Loucy (cell line): ENCODE data around the gene KRTAP2-3.
"Not testable (repeated sequence)": the region's sequence is repeated elsewhere in the genome, so short reads cannot be mapped to it uniquely, and the experiment has no call there.

ENCODE experiments used
- H2AFZ ChIP-seq: fragments of 200-600 bp; sonication (generic); 2 replicates; pipeline ENCODE4 v1.6.0; 2016; ENCODE audit warnings: antibody characterized with exemption, mild to moderate bottlenecking, low read length, moderate library complexity
- H3F3A ChIP-seq: fragments of 200-600 bp; 2 replicates; pipeline ENCODE4 v1.6.0; 2016; ENCODE audit warnings: antibody characterized with exemption, low read depth, mild to moderate bottlenecking
- H3K27me3 ChIP-seq: fragments of 200-600 bp; sonication (generic); 2 replicates; pipeline ENCODE4 v1.6.1; 2014; ENCODE audit warnings: low read length, mild to moderate bottlenecking; ENCODE audit not compliant: insufficient read depth, poor library complexity, severe bottlenecking
- H3K36me3 ChIP-seq: fragments of 200-600 bp; sonication (generic); 2 replicates; pipeline ENCODE4 v1.6.1; 2016; ENCODE audit warnings: low read length; ENCODE audit not compliant: insufficient read depth
- H3K4me1 ChIP-seq: fragments of 200-600 bp; sonication (generic); 2 replicates; pipeline ENCODE4 v1.5.1; 2014; ENCODE audit warnings: low read length, mild to moderate bottlenecking; ENCODE audit not compliant: insufficient read depth, poor library complexity, severe bottlenecking
- H3K4me2 ChIP-seq: fragments of 200-600 bp; sonication (generic); 2 replicates; pipeline ENCODE4 v1.6.0; 2014; ENCODE audit warnings: antibody characterized with exemption, low read length, low read depth, mild to moderate bottlenecking; ENCODE audit not compliant: poor library complexity, severe bottlenecking
- H3K4me3 ChIP-seq: fragments of 200-600 bp; sonication (generic); 2 replicates; pipeline ENCODE4 v1.5.1; 2014; ENCODE audit warnings: low read length, mild to moderate bottlenecking, mixed read lengths; ENCODE audit not compliant: poor library complexity, severe bottlenecking
- H3K79me2 ChIP-seq: fragments of 200-600 bp; sonication (generic); 2 replicates; pipeline ENCODE4 v1.6.1; 2014; ENCODE audit warnings: low read length; ENCODE audit not compliant: insufficient read depth
- H3K9ac ChIP-seq: fragments of 200-600 bp; sonication (generic); 2 replicates; pipeline ENCODE4 v1.6.0; 2014; ENCODE audit warnings: mild to moderate bottlenecking, low read depth, low read length, moderate library complexity; ENCODE audit not compliant: poor library complexity, severe bottlenecking
- H3K9me2 ChIP-seq: fragments of 200-600 bp; sonication (generic); replicated peaks from 2 replicates; pipeline ENCODE4 v1.6.1; 2016; ENCODE audit warnings: low read depth, low read length, mixed read lengths
- H3K9me3 ChIP-seq: fragments of 200-600 bp; sonication (generic); 2 replicates; pipeline ENCODE4 v1.6.1; 2014; ENCODE audit warnings: mild to moderate bottlenecking, antibody characterized with exemption, low read length, low read depth; ENCODE audit not compliant: insufficient read depth
- H4K20me1 ChIP-seq: fragments of 200-600 bp; sonication (generic); 2 replicates; pipeline ENCODE4 v1.6.0; 2014; ENCODE audit warnings: antibody characterized with exemption, low read length, mild to moderate bottlenecking; ENCODE audit not compliant: insufficient read depth, poor library complexity, severe bottlenecking
- EZH2phosphoT487 ChIP-seq: fragments of 200-600 bp; IDR thresholded peaks from 2 replicates; pipeline ENCODE4 v1.6.1; 2018; ENCODE audit warnings: antibody characterized with exemption, mild to moderate bottlenecking, moderate library complexity, borderline replicate concordance
- TF ChIP-seq, protein P1 (sequence below): fragments of 200-600 bp; sonication (generic); conservative IDR thresholded peaks from 2 replicates; pipeline ENCODE4 v1.5.1; 2014; ENCODE audit warnings: mild to moderate bottlenecking, antibody characterized with exemption, low read length

KRTAP2-3 gene

DNA sequence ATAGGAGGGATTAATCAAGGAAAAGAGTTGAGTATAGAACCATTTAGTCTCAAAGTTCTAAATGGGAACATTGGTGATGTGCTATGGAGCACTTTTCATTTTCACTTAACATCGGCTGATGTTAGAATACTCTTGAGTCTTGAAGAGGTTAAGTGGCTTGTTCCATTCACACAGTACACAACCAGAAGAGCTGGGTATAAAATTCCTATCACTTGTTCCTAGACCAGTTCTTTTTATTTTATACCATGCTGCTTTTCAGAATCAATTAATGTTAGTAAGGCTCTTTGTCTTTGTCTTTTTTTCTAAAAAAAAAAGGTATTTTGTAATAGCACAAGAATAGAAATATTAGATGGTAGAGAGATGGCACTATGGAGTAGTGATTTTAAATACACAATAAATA, 17.0 kb downstream of the KRTAP2-3 start:
- Histone ChIP-seq H3K27me3 (peaks cover 37% of the 10 kb centered on the region), H3K79me2 (no peaks in the 10 kb centered on the region), H3K36me3 (no peaks in the 10 kb centered on the region), H3F3A (0 out of 2 replicates have a peak, but pooled peaks cover 6% of the 10 kb centered on the region), H2AFZ (no peak overlapping the region), H3K9me2 (no peaks in the 10 kb centered on the region), H4K20me1 (no peaks in the 10 kb centered on the region), H3K4me2 (no peak overlapping the region), H3K9me3 (no peaks in the 10 kb centered on the region), H3K9ac (no peak overlapping the region), H3K4me3 (no peak overlapping the region), H3K4me1 (peaks cover 5% of the 10 kb centered on the region)
- TF ChIP-seq, protein P1, sequence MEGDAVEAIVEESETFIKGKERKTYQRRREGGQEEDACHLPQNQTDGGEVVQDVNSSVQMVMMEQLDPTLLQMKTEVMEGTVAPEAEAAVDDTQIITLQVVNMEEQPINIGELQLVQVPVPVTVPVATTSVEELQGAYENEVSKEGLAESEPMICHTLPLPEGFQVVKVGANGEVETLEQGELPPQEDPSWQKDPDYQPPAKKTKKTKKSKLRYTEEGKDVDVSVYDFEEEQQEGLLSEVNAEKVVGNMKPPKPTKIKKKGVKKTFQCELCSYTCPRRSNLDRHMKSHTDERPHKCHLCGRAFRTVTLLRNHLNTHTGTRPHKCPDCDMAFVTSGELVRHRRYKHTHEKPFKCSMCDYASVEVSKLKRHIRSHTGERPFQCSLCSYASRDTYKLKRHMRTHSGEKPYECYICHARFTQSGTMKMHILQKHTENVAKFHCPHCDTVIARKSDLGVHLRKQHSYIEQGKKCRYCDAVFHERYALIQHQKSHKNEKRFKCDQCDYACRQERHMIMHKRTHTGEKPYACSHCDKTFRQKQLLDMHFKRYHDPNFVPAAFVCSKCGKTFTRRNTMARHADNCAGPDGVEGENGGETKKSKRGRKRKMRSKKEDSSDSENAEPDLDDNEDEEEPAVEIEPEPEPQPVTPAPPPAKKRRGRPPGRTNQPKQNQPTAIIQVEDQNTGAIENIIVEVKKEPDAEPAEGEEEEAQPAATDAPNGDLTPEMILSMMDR, result no peak
- TF ChIP-seq EZH2phosphoT487, result no peak

DNA sequence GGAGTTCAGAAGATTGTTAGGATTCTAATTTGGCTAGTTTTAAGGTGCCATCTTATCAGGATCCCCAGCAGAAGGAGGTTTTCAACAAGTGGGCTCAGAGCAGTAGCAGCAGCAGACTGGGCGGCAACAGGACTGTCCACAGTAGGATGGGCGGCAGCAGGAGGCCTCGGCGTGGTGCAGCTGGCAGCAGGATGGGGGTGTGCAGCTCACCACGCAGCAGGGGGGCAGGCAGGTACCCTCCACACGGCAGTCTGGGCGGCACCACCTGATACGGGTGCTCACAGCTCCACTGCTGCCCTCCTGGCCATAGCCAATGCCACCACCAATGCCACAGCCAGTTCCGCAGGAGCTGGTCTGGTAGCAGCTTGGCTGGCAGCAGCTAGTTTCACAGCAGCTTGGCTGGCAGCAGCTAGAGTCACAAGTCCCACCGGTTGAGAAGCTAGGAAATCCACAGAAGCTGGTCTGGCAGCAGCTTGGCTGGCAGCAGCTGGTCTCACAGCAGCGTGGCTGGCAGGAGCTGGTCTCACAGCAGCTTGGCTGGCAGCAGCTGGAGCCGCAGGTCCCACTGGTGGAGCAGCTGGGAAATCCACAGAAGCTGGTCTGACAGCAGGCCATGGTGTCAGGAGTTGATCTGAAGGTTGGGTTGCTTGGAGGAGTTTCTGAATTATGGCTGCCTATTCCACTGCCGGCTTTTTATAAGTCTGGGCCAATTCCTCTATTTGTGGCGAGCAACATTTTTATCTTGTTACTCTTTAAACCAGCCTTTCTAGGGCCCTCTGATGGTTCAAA, 18.9 kb downstream of the KRTAP2-3 start, which contains the start of gene KRTAP1-1:
Gene KRTAP1-1 (minus strand): TSS at position 668 of the 789 bp plus-strand sequence. CDS start 53 bp downstream, at position 615.
- H3K9ac ChIP-seq, H3K9me3 ChIP-seq, H3K36me3 ChIP-seq, H3F3A ChIP-seq, H3K9me2 ChIP-seq, H3K4me1 ChIP-seq, H3K4me2 ChIP-seq, H3K4me3 ChIP-seq, H2AFZ ChIP-seq, H4K20me1 ChIP-seq, H3K79me2 ChIP-seq: not testable (repeated sequence)
- peaks cover 37% of the 10 kb centered on the region for H3K27me3 ChIP-seq

DNA sequence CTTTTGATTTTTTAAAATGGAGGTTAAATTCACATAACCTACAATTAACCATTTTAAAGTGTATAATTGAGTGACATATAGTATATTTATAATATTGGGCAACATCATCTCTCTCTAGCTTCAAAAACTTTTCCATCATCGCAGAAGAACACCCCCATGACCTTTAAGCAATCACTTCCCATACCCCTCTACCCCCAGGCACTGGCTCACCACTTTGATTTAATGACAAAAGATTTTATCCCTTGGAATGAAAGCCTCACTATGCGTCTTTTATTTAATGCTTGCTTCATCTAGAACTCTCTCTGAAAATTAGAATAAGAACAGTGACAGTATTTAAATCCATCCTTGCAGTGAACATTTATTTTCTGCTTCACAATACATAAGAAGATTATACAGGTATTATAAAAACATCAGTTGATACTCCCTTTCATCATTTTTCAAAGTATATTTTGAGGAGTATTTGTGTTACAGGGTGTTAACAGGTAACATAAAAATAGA, 22.0 kb downstream of the KRTAP2-3 start:
- no peak overlapping the region for H3K9ac ChIP-seq
- H3K79me2 ChIP-seq, result no peaks in the 10 kb centered on the region
- no peaks in the 10 kb centered on the region for H3K36me3 ChIP-seq
- no peak overlapping the region for H3K4me3 ChIP-seq
- H4K20me1 ChIP-seq, result no peaks in the 10 kb centered on the region
- H3K9me2 ChIP-seq, result no peaks in the 10 kb centered on the region
- H3K9me3 ChIP-seq, result no peaks in the 10 kb centered on the region
- H3F3A ChIP-seq, result no peaks in the 10 kb centered on the region
- H3K4me1 ChIP-seq, result no peaks in the 10 kb centered on the region
- TF ChIP-seq EZH2phosphoT487, result no peak
- TF ChIP-seq, protein P1, result no peak
- H3K4me2 ChIP-seq, result no peak overlapping the region
- H2AFZ ChIP-seq, result no peak overlapping the region
- H3K27me3 ChIP-seq, result peaks cover 32% of the 10 kb centered on the region

DNA sequence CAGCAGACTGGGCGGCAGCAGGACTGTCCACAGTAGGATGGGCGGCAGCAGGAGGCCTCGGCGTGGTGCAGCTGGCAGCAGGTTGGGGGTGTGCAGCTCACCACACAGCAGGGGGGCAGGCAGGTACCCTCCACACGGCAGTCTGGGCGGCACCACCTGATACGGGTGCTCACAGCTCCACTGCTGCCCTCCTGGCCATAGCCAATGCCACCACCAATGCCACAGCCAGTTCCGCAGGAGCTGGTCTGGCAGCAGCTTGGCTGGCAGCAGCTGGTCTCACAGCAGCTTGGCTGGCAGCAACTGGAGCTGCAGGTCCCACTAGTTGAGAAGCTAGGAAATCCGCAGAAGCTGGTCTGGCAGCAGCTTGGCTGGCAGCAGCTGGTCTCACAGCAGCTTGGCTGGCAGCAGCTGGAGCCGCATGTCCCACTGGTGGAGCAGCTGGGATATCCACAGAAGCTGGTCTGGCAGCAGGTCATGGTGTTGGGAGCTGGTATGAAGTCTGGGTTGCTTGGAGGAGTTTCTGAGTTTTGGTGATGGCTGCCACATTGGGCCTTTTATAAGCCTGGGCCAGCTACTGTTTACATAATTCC, 25.5 kb downstream of the KRTAP2-3 start, which contains the start of gene KRTAP1-3:
Gene KRTAP1-3 (minus strand): TSS at position 529 of the 590 bp plus-strand sequence. CDS start 53 bp downstream, at position 476.
- not testable (repeated sequence) for H3K79me2 ChIP-seq, H3F3A ChIP-seq, H2AFZ ChIP-seq, H3K9me2 ChIP-seq, H3K36me3 ChIP-seq, H3K9ac ChIP-seq, H3K4me2 ChIP-seq, H4K20me1 ChIP-seq, H3K9me3 ChIP-seq, H3K27me3 ChIP-seq, H3K4me3 ChIP-seq, H3K4me1 ChIP-seq
